Mucosa of rectum (tissue), 2 donors: ENCODE data around the gene ETV5.

ENCODE experiments used
- H3K27ac ChIP-seq, 2 donors: one replicate each; pipeline ENCODE4 v1.7.0; 2013; ENCODE audit warnings: inconsistent platforms in 2 of 2, low read depth in 2 of 2, low read length in 2 of 2
- H3K27me3 ChIP-seq, 2 donors: one replicate each; pipeline ENCODE4 v1.7.0; 2013; ENCODE audit warnings: low read length in 2 of 2; ENCODE audit not compliant: control insufficient read depth in 2 of 2, insufficient read depth in 2 of 2
- H3K36me3 ChIP-seq, 2 donors: one replicate each; pipeline ENCODE4 v1.7.0; 2013; ENCODE audit warnings: low read length in 2 of 2; ENCODE audit not compliant: control insufficient read depth in 2 of 2, insufficient read depth in 2 of 2
- H3K4me1 ChIP-seq, 2 donors: one replicate each; pipeline ENCODE4 v1.7.0; 2013; ENCODE audit warnings: low read length in 2 of 2, mild to moderate bottlenecking in 1 of 2; ENCODE audit not compliant: control insufficient read depth in 2 of 2, insufficient read depth in 2 of 2
- H3K4me3 ChIP-seq, 2 donors: one replicate each; pipeline ENCODE4 v1.7.0; 2013; ENCODE audit warnings: low read length in 2 of 2
- H3K9ac ChIP-seq, 2 donors: one replicate each; pipeline ENCODE4 v1.7.0; 2013; ENCODE audit warnings: low read length in 2 of 2, low read depth in 1 of 2, mild to moderate bottlenecking in 1 of 2
- H3K9me3 ChIP-seq, 2 donors: one replicate each; pipeline ENCODE4 v1.7.0; 2013; ENCODE audit warnings: low read length in 2 of 2; ENCODE audit not compliant: control insufficient read depth in 2 of 2
- donor health status: healthy.
- donor health status: Normal muscosa, but diverticular disease.

ETV5 gene

DNA sequence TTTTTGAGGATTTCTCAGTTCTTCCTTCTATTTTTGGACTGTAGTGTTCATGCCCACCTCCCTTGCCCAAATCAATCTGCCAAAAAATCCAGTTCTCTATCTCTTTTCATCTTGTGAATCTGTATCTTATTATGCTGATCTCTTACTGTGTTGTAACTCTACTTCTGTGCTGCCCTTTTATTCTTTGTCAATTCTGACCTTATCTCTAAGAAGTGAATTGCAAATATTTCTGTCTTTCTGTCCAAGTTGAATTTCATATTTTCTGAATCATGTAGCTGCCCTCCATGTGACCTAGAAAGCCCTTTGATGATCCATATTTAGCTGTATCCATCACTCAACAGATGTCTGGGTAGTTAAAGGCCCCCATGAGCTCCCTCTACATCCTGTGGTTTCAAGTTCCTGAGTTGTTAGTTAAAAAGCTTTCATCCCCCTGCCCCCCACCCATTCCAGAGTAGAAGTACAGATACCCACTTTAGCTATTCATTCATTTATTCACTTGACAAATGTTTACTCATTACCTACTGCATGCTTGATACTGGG is 33.6 kb upstream of the ETV5 start:
- Histone ChIP-seq H3K27ac (no peak overlapping the region), H3K9me3 (no peaks in the 10 kb centered on the region), H3K4me1 (no peaks in the 10 kb centered on the region), H3K9ac (no peak overlapping the region), H3K36me3 (no peaks in the 10 kb centered on the region), H3K27me3 (no peaks in the 10 kb centered on the region), H3K4me3 (no peak overlapping the region)

DNA sequence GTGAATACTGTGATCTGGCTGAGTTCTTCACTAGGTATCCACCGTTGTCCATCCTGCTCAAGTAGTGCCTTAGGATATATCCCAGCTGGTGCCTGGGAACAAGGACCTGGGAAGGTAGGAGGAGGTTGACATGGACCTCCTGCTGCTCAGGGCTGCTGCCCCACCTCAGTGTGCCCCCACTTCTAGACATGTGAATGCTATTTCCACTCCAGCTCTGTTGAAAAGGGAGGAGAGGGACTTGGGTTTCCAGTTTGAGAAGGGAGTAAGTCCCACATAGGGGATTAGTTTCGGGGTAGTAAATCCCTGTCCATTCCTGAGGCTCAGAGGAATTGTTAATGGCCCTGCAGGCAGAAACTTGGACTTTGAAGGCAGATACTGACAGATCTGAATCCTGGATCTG is 32.9 kb upstream of the ETV5 start:
- Histone ChIP-seq H3K27me3 (no peaks in the 10 kb centered on the region), H3K4me3 (no peak overlapping the region), H3K9ac (no peak overlapping the region), H3K36me3 (no peaks in the 10 kb centered on the region), H3K4me1 (no peaks in the 10 kb centered on the region), H3K9me3 (no peaks in the 10 kb centered on the region), H3K27ac (no peak overlapping the region)

DNA sequence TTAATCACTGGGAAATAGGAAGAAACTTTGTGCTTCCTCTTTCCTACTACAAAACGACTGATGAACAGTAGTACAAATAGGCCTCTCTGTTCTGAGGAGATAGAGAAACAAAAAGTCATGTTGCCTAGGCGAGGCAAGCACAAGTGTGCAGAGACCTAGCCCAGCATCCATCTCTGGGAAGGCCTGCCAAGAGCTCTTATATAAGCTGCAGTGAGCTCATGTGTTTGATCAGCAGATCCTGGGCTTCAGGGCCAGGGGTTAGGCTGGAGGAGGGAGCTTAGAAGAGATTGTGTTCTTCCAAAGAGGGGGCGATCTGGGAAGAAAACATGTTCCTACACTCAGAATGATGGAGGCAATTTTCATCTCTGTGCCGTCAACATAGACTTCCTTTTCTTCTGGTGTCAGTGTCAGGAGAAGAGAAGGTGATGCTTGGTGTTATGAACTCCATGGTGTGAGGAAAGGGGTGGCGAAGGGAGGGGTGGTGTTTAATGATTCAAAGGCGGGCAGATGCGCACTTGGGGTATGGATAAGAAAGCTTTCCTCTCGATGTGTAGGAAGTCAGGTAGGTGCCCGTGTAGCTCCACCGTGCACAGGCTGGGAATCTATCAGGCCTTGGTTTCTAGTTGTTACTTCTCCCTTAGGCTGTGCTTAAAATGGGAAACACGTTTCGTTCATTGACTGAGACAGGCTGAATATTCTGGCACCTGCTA is 29.5 kb upstream of the ETV5 start:
- no peak overlapping the region for H3K4me3 ChIP-seq
- no peak overlapping the region for H3K27ac ChIP-seq
- no peaks in the 10 kb centered on the region for H3K36me3 ChIP-seq

DNA sequence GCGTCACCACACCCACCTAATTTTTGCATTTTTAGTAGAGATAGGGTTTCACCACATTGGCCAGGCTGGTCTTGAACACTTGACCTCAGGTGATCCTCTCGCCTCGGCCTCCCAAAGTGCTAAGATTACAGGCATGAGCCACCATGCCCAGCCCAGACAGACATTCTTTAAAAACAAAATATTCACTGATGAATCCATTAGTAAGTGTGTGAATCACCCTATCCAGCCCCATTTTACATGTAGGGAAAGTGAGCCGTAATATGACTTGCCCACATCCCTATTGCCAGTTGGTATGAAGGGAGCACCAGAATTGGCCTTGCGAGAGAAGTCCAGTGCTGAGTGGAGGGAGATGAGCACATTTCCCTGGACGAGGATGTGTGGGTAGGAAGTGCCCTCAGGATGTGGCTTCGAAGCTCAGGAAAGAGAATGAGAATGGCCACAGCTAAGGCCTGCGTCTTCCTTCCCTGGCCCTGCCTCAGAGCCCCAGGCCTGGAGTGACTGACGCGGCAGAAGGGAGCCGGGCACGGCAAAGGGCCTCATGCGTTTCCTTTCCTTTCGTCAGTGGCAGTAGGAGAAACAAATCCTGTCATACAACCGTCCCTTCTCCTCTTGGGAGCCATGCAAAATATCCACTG is 28.3 kb upstream of the ETV5 start:
- H3K36me3 ChIP-seq = no peaks in the 10 kb centered on the region
- H3K9me3 ChIP-seq = no peaks in the 10 kb centered on the region
- H3K9ac ChIP-seq = no peak overlapping the region
- peaks cover 0 to 6% of the 10 kb centered on the region in 2 donors for H3K27me3 ChIP-seq
- no peak overlapping the region for H3K27ac ChIP-seq
- no peaks in the 10 kb centered on the region for H3K4me1 ChIP-seq
- no peak overlapping the region for H3K4me3 ChIP-seq

More for the DNA sequence above, 29.5 kb upstream of the ETV5 start:
- H3K27me3 ChIP-seq = peaks cover 0 to 6% of the 10 kb centered on the region in 2 donors
- H3K4me1 ChIP-seq = no peaks in the 10 kb centered on the region
- no peak overlapping the region for H3K9ac ChIP-seq
- H3K9me3 ChIP-seq = no peaks in the 10 kb centered on the region

DNA sequence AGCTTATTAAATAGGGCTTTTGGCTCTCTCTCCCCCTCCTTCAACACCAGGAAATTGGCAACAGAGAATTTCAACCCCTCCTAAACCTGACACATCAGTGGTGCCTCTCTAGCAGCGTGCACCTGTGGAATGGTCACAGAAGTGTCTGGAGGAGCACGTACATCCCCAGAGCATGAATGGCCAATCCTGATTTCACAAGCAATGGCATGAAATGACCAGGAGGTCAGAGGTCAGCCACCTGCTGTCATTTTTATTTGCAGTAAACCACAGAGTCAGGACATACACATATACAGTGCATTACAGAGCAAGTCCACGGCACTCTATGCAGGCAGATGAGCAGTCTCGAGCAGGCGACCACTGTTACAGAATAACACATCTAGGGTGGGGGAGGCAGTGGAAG is 25.1 kb upstream of the ETV5 start:
- no peak overlapping the region for H3K9ac ChIP-seq
- H3K27me3 ChIP-seq = peaks cover 0 to 8% of the 10 kb centered on the region in 2 donors
- H3K9me3 ChIP-seq = no peaks in the 10 kb centered on the region
- no peaks in the 10 kb centered on the region for H3K4me1 ChIP-seq
- H3K36me3 ChIP-seq = no peaks in the 10 kb centered on the region
- no peak overlapping the region for H3K4me3 ChIP-seq
- no peak overlapping the region for H3K27ac ChIP-seq

DNA sequence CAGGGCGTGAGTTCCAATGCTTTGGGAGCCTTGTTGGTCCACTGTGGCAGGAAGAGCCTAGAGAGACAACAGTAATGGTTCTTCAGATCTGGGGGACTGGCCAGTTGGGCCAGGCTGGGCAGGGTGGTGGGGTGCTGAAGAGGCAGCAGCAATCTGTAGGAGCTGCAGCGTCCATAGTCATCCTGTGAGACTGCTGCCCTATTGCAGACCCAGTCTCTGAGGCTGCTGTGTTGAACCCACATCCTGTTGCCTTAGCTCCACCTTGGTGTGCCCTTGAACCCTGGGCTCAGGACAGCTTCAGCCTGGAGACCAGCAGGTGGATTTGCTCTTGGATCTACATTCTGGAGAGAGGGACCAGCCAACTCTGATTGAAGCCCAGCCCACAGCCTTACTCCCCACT is 23.6 kb upstream of the ETV5 start:
- peaks cover 0 to 8% of the 10 kb centered on the region in 2 donors for H3K27me3 ChIP-seq
- H3K9me3 ChIP-seq = no peaks in the 10 kb centered on the region
- H3K9ac ChIP-seq = no peak overlapping the region
- no peak overlapping the region for H3K4me3 ChIP-seq
- no peaks in the 10 kb centered on the region for H3K36me3 ChIP-seq
- no peak overlapping the region for H3K27ac ChIP-seq
- H3K4me1 ChIP-seq = no peaks in the 10 kb centered on the region

DNA sequence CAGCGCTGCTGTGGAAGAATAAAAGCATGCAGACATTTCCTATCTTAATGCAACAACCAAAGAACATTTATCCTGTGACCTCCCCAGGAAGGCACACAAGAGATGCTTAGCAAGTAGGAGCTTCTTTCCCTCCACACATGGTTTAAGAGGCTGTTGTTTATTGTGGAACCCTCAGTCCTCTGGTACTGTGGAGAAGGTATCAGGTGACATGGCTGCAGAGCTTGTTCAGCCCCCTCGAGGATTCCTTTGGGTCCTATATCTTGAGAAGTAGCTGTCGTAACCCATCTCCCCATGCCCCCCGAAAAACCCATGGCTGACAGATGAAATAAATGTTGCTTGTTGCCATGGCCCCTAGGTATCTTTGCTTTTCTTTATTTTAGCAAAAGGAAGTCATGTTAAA is 20.3 kb upstream of the ETV5 start:
- peaks cover 0 to 2% of the 10 kb centered on the region in 2 donors for H3K27me3 ChIP-seq
- no peaks in the 10 kb centered on the region for H3K36me3 ChIP-seq
- no peak overlapping the region for H3K4me3 ChIP-seq
- H3K27ac ChIP-seq = no peak overlapping the region
- no peaks in the 10 kb centered on the region for H3K4me1 ChIP-seq
- no peak overlapping the region for H3K9ac ChIP-seq
- H3K9me3 ChIP-seq = no peaks in the 10 kb centered on the region

DNA sequence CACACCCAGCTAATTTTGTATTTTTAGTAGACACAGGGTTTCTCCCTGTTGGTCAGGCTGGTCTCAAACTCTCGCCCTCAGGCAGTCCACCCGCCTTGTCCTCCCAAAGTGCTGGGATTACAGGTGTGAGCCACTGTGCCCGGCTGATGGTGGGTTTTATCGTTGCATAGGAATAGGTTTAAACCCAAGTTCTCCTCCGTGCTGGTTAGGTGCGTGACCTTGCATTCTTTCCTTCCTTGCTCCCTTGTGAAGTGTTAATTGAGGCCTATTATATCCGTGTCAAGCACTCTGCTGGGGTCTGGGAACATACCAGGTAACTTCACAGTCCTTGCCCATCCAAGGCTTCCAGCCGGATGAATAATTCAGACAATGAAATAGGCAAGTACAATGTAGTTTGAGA is 19.3 kb upstream of the ETV5 start:
- H3K9me3 ChIP-seq = no peaks in the 10 kb centered on the region
- peaks cover 0 to 2% of the 10 kb centered on the region in 2 donors for H3K27me3 ChIP-seq

DNA sequence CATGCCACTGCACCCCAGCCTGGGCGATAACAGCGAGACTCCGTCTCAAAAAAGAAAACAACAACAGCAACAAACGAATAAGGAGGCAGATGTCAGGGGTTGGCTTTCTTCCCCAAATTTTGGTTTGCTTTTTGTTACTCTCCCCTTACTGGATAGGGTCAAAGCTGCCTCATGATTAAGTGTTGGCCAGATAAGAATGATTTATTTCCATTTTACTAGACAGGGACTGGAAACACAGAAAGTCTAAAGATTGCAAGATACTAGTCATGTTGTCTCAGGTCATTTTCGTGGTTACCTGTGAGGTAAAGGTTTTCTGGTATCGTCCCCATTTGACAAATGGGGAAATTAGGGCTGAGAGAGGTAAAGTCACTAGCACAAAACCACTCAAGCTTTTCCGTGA is 18.6 kb upstream of the ETV5 start:
- Histone ChIP-seq H3K4me1 (no peaks in the 10 kb centered on the region), H3K36me3 (no peaks in the 10 kb centered on the region), H3K9me3 (no peaks in the 10 kb centered on the region), H3K27me3 (peaks cover 0 to 2% of the 10 kb centered on the region in 2 donors), H3K4me3 (no peak overlapping the region), H3K27ac (no peak overlapping the region), H3K9ac (no peak overlapping the region)

More for the DNA sequence above, 19.3 kb upstream of the ETV5 start:
- no peak overlapping the region for H3K4me3 ChIP-seq
- no peak overlapping the region for H3K9ac ChIP-seq
- H3K4me1 ChIP-seq = no peaks in the 10 kb centered on the region
- H3K27ac ChIP-seq = no peak overlapping the region
- H3K36me3 ChIP-seq = no peaks in the 10 kb centered on the region

DNA sequence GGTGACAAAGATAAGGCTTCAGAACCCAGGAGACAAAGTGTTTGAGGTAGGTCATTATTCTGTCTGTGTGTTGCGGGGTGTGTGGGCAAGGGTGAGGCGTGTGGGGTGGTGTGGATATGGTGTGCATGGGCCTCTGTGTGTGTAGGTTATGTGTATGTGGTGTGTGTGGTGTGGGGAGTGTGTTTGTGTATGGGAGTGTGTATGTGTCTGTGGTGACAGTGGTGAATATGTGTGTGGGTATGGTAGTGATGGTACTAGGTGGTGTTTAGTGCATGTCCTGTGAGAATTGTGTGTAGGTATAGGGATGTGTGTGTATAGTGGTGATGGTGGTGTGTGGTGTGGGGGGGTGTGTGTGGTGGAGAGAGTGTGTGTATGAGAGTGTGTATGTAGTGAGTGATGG is 16.2 kb upstream of the ETV5 start:
- Histone ChIP-seq H3K9ac (no peak overlapping the region), H3K36me3 (no peaks in the 10 kb centered on the region), H3K27me3 (no peaks in the 10 kb centered on the region), H3K4me1 (no peaks in the 10 kb centered on the region), H3K9me3 (no peaks in the 10 kb centered on the region), H3K4me3 (no peak overlapping the region), H3K27ac (no peak overlapping the region)
